NCI-H526 (cell line): ENCODE data around the gene LIPC.

Source experiments
- DNase-seq, 2 experiments: peaks; one replicate each; lab custom pipeline; 2025; lab: John Stamatoyannopoulos, UW

LIPC gene

GRCh38 chr15:58475573-58476524 is 44.1 kb downstream of the LIPC start:
- peak in 1 of 2 experiments; percentile 20 for DNase-seq

GRCh38 chr15:58476525-58477162 is 44.9 kb downstream of the LIPC start:
- no peak for DNase-seq

GRCh38 chr15:58477170-58477569 is 45.4 kb downstream of the LIPC start:
- DNase-seq: no peak

- no peak for DNase-seq
Measured at GRCh38 chr15:58478035-58478434, 46.2 kb downstream of the LIPC start.

- DNase-seq: no peak
Measured at GRCh38 chr15:58478579-58478978, 46.8 kb downstream of the LIPC start.

GRCh38 chr15:58479941-58480340 is 48.1 kb downstream of the LIPC start:
- no peak for DNase-seq

GRCh38 chr15:58483376-58483775 is 51.6 kb downstream of the LIPC start:
- DNase-seq: no peak

- no peak for DNase-seq
Measured at GRCh38 chr15:58484791-58485600, 53.2 kb downstream of the LIPC start.

- DNase-seq: no peak
Measured at GRCh38 chr15:58486062-58486461, 54.3 kb downstream of the LIPC start.

GRCh38 chr15:58486564-58486963 is 54.8 kb downstream of the LIPC start:
- no peak for DNase-seq

- DNase-seq: no peak
Measured at GRCh38 chr15:58487041-58487723, 55.4 kb downstream of the LIPC start.

GRCh38 chr15:58487724-58488120 is 55.9 kb downstream of the LIPC start:
- DNase-seq: no peak

- no peak for DNase-seq
Measured at GRCh38 chr15:58489289-58490085, 57.7 kb downstream of the LIPC start.

- no peak for DNase-seq
Measured at GRCh38 chr15:58490086-58490887, 58.5 kb downstream of the LIPC start.

- DNase-seq: peak in 1 of 2 experiments; percentile 28
Measured at GRCh38 chr15:58490888-58491473, 59.2 kb downstream of the LIPC start.

GRCh38 chr15:58491499-58492202 is 59.9 kb downstream of the LIPC start:
- DNase-seq: no peak

GRCh38 chr15:58492661-58493397 is 61.0 kb downstream of the LIPC start:
- DNase-seq: no peak

GRCh38 chr15:58494567-58494966 is 62.8 kb downstream of the LIPC start:
- DNase-seq: no peak
